Transverse colon (tissue), 4 donors: ENCODE results near the gene INTS14. TPM values are rescaled to one million over a fixed set of nuclear protein-coding genes. Genes with fewer than 3 reads are reported as not detected.
A peak's percentile ranks its signal among the peaks of the same experiment; 100 is the strongest.

Experiments used
- DNase-seq: peaks from one replicate; pipeline ENCODE4 v3.0.0-alpha.2; 2019
- H3K27ac ChIP-seq, 4 donors: fragments of 200-600 bp; sonication (generic); 2 replicates each; pipeline ENCODE4 v1.5.1; 2016 to 2018; ENCODE audit warnings: inconsistent platforms in 4 of 4
- H3K27me3 ChIP-seq: fragments of 200-600 bp; sonication (generic); 2 replicates; pipeline ENCODE4 v1.5.1; 2017; ENCODE audit warnings: inconsistent platforms
- H3K36me3 ChIP-seq, 4 donors: fragments of 200-600 bp; sonication (generic); 2 replicates each; pipeline ENCODE4 v1.5.1; 2017 to 2019; ENCODE audit warnings: inconsistent platforms in 4 of 4
- H3K4me1 ChIP-seq, 4 donors: fragments of 200-600 bp; sonication (generic); 2 replicates each; pipeline ENCODE4 v1.5.1; 2017 to 2020; ENCODE audit warnings: inconsistent platforms in 4 of 4
- H3K4me3 ChIP-seq, 4 donors: fragments of 200-600 bp; sonication (generic); 1 replicate in 1 of 4; 2 replicates in 3 of 4; pipeline versions ENCODE4 v1.5.1 to v1.6.1; 2017 to 2019; ENCODE audit warnings: inconsistent platforms in 4 of 4
- H3K9me3 ChIP-seq, 2 donors: fragments of 200-600 bp; sonication (generic); 2 replicates each; pipeline ENCODE4 v1.5.1; 2017 to 2019; ENCODE audit warnings: inconsistent platforms in 2 of 2
- EP300 ChIP-seq: sonication (generic); formaldehyde crosslinking; IDR thresholded peaks from one replicate; pipeline ENCODE4 v1.6.1; 2017; ENCODE audit warnings: antibody characterized with exemption, low read depth
- POLR2A ChIP-seq: fragments of 450-650 bp; IDR thresholded peaks from one replicate; pipeline ENCODE4 v1.6.1; 2016; ENCODE audit warnings: antibody characterized with exemption, mild to moderate bottlenecking, moderate library complexity
- POLR2AphosphoS5 ChIP-seq, 3 donors: sonication (generic); formaldehyde crosslinking; IDR thresholded peaks; one replicate each; pipeline ENCODE4 v1.6.1; 2016; ENCODE audit warnings: antibody characterized with exemption in 3 of 3
- WGBS, 2 donors: methylation state at CpG; one replicate each; pipeline ENCODE4 v1.1.5; 2018; ENCODE audit warnings: low coverage in 1 of 2; 5-methylcytosine and 5-hydroxymethylcytosine counted together
- in situ Hi-C, 4 donors: fragments of 200-750 bp; cut with MboI; loops; one replicate each; pipeline versions ENCODE4 v1.15.0 to v1.15.1; 2017; ENCODE audit warnings: low sequenced_read_pairs in 3 of 4, low pct_ligation_motif_present in 1 of 4, low pct_unique_long_range_greater_than_20kb in 1 of 4
- intact Hi-C: fragments of 100-400 bp; cut with DNase I; formaldehyde crosslinking; loops from one replicate; pipeline ENCODE4 v1.15.1; 2023; ENCODE audit warnings: low total_unique reads
- total RNA-seq, 4 donors: library from RNA; depleted of rRNA; stranded (reverse); fragments of >200 nt; gene quantifications; one replicate each; pipeline ENCODE4 v1.1.0, GENCODE V29; 2016
- TF ChIP-seq, protein P1 (sequence below), 5 experiments: fragments of 200-600 bp in 3 of 5; fragments of 450-650 bp in 2 of 5; sonication (generic) in 3 of 5; IDR thresholded peaks; 1 replicate in 2 of 5; 2 replicates in 3 of 5; pipeline ENCODE4 v1.5.1; 2016 to 2017; ENCODE audit warnings: antibody characterized with exemption in 5 of 5, inconsistent platforms in 3 of 5, mild to moderate bottlenecking in 2 of 5, moderate library complexity in 1 of 5

The INTS14 gene
- total RNA-seq, 4 donors from 2014 or later, result 12.3 to 272 (median 37.2) TPM

DNA sequence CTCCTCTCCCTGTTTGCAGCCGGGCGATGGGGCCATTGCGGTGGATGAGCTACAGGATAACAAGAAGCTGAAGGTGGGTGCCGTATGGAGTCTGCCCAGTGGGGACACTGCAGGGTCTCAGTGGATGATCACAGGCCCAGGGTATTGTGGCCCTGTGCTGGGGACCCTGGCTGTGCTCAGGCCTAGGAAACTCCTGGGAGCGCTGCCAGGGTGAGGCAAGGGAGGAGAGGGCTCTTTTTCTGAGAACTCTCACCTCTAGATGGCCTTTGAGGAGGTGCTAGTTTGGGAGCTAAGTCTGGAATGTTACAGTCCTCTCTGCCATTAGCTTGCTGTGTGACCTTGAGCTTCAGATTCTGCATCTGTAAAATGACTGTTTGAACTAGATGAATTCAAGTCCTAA, 27.2 kb upstream of the INTS14 start:
- 95 to 100% methylated on average over 3 to 5 of the region's 5 CpGs for WGBS, 2 donors
- intact Hi-C loops, result no loop called here

DNA sequence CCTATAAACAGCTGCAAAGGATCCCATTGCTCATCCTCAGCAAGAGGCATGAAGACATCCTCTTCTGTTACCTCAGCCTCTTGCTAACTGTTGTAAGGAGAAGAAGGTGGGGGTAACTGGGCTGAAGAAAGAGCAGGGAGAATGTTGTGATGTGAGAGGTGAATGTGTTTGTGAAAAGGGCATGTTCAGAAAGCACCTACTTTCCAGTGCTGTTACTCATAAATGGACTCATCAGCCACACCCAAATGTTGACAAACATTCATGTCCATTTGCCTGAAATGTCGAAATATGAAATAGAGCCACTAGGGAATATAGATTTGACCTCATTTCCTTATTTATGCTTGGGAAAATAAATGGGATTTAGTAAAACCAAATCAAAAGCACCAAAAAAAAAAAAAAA, 23.4 kb upstream of the INTS14 start:
- no peaks in the 10 kb centered on the region for H3K9me3 ChIP-seq
- H3K27me3 ChIP-seq, result no peaks in the 10 kb centered on the region
- H3K36me3 ChIP-seq, result no peaks in the 10 kb centered on the region
- WGBS, 2 donors, result 70 to 84% methylated on average over 1 of the region's 1 CpG
- no peak overlapping the region for H3K27ac ChIP-seq
- in situ Hi-C loops, result loop anchor here in 3 of 4 donors (10.0 to 25.0 kb wide), 3 partner anchors 220 to 553 kb away; partner anchors contain the start of gene RAB11A (in 1 of the 3)
- TF ChIP-seq POLR2A (no peak), EP300 (no peak), POLR2AphosphoS5 (IDR thresholded peaks at IDR 0.05) (no peak)
- TF ChIP-seq, protein P1, sequence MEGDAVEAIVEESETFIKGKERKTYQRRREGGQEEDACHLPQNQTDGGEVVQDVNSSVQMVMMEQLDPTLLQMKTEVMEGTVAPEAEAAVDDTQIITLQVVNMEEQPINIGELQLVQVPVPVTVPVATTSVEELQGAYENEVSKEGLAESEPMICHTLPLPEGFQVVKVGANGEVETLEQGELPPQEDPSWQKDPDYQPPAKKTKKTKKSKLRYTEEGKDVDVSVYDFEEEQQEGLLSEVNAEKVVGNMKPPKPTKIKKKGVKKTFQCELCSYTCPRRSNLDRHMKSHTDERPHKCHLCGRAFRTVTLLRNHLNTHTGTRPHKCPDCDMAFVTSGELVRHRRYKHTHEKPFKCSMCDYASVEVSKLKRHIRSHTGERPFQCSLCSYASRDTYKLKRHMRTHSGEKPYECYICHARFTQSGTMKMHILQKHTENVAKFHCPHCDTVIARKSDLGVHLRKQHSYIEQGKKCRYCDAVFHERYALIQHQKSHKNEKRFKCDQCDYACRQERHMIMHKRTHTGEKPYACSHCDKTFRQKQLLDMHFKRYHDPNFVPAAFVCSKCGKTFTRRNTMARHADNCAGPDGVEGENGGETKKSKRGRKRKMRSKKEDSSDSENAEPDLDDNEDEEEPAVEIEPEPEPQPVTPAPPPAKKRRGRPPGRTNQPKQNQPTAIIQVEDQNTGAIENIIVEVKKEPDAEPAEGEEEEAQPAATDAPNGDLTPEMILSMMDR (IDR thresholded peaks at IDR 0.05), result no peak
- peaks cover 0 to 4% (median 0%) of the 10 kb centered on the region in 4 donors for H3K4me1 ChIP-seq
- intact Hi-C loops, result no loop called here
- no peak for DNase-seq
- no peak overlapping the region for H3K4me3 ChIP-seq

More for the DNA sequence above, 27.2 kb upstream of the INTS14 start:
- no peak for DNase-seq
- no peak for TF ChIP-seq POLR2AphosphoS5 (IDR thresholded peaks at IDR 0.05)
- no peak for TF ChIP-seq POLR2A
- no peak for TF ChIP-seq EP300
- TF ChIP-seq, protein P1 (IDR thresholded peaks at IDR 0.05), result no peak
- Histone ChIP-seq H3K4me3 (no peak overlapping the region), H3K9me3 (no peaks in the 10 kb centered on the region), H3K36me3 (no peaks in the 10 kb centered on the region), H3K4me1 (peaks cover 0 to 10% (median 2%) of the 10 kb centered on the region in 4 donors), H3K27ac (no peak overlapping the region), H3K27me3 (no peaks in the 10 kb centered on the region)
- in situ Hi-C loops, result loop anchor here in 3 of 4 donors (10.0 to 25.0 kb wide), 3 partner anchors 217 to 549 kb away; partner anchors contain the start of gene RAB11A (in 1 of the 3)

DNA sequence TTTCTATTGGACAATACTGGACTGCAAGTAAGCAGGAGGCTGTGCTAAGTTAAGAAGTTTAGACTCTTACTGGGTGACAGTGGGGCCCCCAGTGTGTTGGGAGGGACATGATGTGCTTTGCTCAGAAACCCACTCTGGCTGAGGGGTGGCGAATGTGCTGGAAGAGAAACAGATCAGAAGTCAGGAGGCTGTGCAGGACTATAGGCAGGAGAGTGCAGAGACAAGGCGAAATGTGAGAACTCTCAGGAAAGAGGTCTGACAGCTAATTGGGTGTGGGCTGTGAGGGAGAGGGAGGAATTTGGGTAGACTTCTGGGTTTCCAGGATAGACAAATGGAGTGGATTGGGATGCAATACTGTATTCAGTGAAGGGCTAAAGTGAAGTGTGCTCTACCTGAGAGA, 22.8 kb upstream of the INTS14 start:
- no peaks in the 10 kb centered on the region for H3K27me3 ChIP-seq
- in situ Hi-C loops (loop anchor here in 3 of 4 donors (10.0 to 25.0 kb wide), 3 partner anchors 221 to 554 kb away; partner anchors contain the start of gene RAB11A (in 1 of the 3)), intact Hi-C loops (no loop called here)
- H3K4me1 ChIP-seq, result peaks cover 0 to 4% (median 0%) of the 10 kb centered on the region in 4 donors
- no peak overlapping the region for H3K27ac ChIP-seq
- H3K4me3 ChIP-seq, result no peak overlapping the region
- H3K9me3 ChIP-seq, result no peaks in the 10 kb centered on the region
- WGBS, 2 donors, result 85 to 90% methylated on average over 2 of the region's 2 CpGs
- no peak for DNase-seq
- no peaks in the 10 kb centered on the region for H3K36me3 ChIP-seq
- TF ChIP-seq, protein P1 (IDR thresholded peaks at IDR 0.05), result no peak

DNA sequence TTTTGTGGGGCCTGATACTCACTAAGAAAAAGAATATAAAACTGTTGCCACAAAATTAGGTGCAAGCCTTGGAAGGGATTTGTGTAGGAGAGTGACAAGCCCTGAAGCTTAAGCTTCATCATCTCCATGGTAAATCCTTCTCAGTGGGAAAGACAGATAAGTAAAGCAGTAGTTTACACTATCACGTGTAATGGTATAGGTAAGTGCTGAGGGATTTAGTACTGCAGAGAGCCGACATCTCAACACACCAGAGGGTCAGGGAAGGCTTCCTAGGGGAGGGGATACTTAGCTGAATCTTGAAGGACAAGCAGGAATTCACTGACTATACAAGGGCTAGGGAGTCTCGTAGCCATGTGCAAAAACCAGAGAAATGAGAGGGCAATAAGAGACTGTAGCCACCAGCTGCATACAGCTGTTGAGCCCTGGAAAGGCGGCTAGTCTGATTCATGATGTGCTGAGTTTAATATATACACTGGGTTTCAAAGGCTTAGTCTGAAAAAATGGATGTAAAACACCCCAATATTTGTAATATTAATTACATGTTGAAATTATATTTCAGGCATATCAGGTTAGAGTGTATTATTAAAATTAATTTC, 21.9 kb upstream of the INTS14 start:
- TF ChIP-seq, protein P1 (IDR thresholded peaks at IDR 0.05), result no peak
- TF ChIP-seq POLR2AphosphoS5 (IDR thresholded peaks at IDR 0.05), result peak in 2 of 3 donors; percentile 46
- TF ChIP-seq EP300, result no peak
- no peak for TF ChIP-seq POLR2A
- H3K27ac ChIP-seq, result no peak overlapping the region
- no peaks in the 10 kb centered on the region for H3K36me3 ChIP-seq
- H3K27me3 ChIP-seq, result no peaks in the 10 kb centered on the region
- in situ Hi-C loops (loop anchor here in 3 of 4 donors (10.0 to 25.0 kb wide), 3 partner anchors 222 to 554 kb away; partner anchors contain the start of gene RAB11A (in 1 of the 3)), intact Hi-C loops (no loop called here)
- no peaks in the 10 kb centered on the region for H3K4me1 ChIP-seq
- no peak for DNase-seq
- H3K9me3 ChIP-seq, result no peaks in the 10 kb centered on the region
- WGBS, 2 donors, result 60 to 78% methylated on average over 1 to 4 of the region's 4 CpGs
- H3K4me3 ChIP-seq, result no peak overlapping the region
